GM11168 (cell line): ENCODE data around the gene NCOA3.
"Not testable (repeated sequence)": the region's sequence is repeated elsewhere in the genome, so short reads cannot be mapped to it uniquely, and the experiment has no call there.

Source experiments
- in situ Hi-C: fragments of 300-500 bp; cut with MboI; formaldehyde crosslinking; loops from one replicate; pipeline ENCODE4 v1.12.0; 2022; ENCODE audit warnings: low sequenced_read_pairs; ENCODE audit not compliant: unreplicated experiment

Gene NCOA3

DNA sequence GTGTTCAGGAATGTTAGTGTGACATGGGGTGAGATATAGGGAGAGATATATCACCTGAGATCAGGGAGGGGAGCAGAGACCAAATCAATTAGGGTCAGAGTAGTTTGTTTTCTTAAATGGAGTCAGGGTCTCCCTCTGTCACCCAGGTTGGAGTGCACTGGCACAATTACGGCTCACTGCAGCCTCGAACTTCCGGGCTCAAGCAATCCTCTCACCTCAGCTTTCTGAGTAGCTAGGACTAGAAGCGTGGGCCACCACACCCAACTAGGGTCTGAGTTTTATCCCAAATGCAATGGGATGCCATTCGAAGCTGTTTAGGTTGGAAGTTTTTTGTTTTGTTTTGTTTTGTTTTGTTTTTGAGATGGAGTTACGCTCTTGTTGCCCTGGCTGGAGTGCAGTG lies 3.1 kb upstream of the NCOA3 start:
- in situ Hi-C loops, result loop anchor here (5.0 kb wide), 1 partner anchor 96 kb away; no protein-coding TSS in a partner anchor

DNA sequence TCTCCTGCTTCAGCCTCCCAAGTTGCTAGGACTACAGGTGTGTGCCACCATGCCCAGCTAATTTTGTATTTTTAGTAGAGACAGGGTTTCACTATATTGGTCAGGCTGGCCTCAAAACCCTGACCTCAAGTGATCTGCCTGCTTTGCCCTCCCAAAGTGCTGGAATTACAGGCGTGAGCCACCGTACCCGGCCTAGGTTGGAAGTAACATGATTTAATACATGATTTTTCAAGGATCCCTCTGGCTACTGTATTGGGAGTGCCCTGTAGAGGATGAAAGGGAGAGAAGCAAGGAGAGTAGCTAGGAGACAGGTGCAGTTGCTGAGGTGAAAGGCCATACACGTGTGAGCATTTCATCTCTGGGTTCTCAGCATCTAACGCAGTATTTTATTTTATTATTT lies 2.6 kb upstream of the NCOA3 start:
- in situ Hi-C loops, result loop anchor here (5.0 kb wide), 1 partner anchor 97 kb away; no protein-coding TSS in a partner anchor

DNA sequence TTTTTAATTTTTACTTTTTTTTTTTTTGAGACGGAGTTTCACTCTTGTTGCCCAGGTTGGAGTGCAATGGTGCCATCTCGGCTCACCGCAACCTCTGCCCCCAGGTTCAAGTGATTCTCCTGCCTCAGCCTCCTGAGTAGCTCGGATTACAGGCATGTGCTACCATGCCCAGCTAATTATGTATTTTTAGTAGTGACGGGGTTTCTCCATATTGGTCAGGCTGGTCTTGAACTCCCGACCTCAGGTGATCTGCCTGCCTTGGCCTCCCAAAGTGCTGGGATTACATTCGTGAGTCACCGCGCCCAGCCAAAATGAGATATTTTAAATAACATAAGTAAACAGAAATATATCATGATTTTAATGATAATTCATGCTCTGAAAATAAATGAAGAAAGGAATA lies 1.6 kb upstream of the NCOA3 start:
- in situ Hi-C loops, result loop anchor here (5.0 kb wide), 1 partner anchor 78 kb away; no protein-coding TSS in a partner anchor

DNA sequence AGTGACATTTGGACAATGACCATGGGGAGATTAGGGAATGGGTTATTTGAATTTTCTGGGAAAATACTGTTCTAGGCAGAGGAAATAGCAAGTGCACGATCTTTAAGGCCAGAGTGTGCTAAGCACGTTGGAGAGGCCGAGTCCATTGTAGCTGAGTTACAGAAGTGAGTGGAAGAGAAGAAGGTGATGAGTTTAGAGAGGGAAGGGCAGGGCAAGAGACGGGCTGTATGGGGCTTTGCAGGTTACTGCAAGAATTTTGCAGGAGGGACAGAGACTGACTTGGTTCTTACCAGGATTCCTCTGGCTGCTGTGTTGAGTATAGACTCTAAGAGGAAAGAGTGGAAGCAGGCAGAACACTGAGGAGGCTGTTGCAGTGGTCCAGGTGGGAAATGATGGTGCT lies 1.1 kb upstream of the NCOA3 start:
- in situ Hi-C loops, result loop anchor here (5.0 kb wide), 1 partner anchor 78 kb away; no protein-coding TSS in a partner anchor

DNA sequence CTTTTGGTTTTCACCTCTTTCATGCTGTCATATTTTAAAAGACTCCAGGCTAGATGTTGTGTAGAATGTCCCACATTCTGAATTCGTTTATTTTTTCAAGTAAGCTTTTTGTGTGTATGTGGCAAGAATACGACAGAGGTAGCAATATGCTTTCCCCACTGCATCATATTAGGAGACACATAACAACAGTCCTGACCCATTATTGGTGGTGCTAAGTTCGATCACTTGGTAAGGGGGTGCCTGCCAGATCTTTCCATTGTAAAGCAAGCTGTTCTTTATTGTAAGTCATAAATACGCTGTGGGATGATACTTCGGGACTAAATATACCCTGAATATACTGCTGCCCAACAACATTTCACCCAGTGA lies 588 bp upstream of the NCOA3 start:
- in situ Hi-C loops, result loop anchor here (5.0 kb wide), 1 partner anchor 79 kb away; no protein-coding TSS in a partner anchor

DNA sequence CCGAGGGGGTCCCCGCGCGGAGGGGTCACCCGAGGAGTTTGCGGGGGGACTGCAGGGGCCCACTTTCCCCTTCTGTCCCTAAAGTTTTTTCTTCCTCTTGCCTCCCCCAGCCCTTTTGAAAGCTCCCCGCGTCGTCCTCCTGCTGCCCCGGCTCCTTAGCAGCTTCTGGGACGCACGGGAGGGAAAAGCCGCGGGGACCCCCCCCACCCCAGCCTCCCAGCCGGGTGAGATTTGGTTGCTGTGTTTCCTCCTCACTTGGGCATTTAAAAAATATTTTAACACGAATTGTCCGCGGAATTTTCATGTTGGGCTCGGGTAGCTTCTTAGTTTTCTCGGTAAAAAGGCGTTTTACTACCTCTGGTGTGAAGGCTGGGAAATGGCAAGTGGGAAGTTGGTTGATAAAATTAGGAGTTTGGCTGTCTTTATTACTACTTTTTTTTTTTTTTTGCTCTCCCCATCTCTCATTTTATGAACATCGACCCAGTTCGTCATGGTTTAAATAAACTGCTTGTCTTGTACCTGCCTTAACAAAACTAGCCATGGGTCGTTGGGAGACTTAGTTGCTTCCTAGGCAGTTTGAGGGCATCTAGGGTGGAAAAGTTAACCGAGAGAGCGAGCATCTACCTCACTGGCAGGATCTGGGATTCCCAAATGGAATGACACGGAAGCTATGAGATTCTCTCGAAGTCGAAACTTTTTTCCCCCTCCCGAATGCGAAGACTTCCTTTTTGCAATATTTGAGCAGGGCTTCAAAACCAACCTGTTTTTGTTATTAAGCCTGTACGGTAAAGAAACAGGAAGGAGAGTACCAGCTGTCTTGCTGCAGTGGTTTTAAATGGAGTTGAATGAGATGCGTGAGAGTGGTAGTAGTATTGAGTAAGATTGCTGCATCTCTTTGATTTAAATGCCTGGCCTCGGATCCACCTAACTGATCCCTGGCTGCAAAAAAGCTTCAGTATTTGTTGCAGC lies 868 bp downstream of the NCOA3 start:
- in situ Hi-C loops, result loop anchor here (5.0 kb wide), 1 partner anchor 80 kb away; no protein-coding TSS in a partner anchor

DNA sequence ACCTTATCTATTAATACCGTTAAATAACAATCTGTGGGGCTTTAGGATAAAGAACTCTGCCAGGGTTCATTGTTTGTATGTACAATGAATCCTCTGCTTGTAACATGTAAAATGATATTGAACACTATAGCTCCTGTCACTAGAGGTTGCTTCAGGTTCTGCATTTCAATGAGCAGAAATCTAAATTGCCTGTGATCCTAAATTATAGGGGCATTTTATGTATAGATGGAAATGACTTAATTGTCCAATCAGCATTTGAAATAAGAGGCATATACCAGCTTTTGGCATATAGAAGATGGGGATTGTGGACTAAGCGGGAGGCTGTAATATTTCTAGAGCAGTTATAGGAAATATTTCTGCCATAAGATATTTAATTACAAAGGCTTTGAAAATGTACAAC lies 2.0 kb downstream of the NCOA3 start:
- in situ Hi-C loops, result loop anchor here (5.0 kb wide), 1 partner anchor 81 kb away; no protein-coding TSS in a partner anchor

DNA sequence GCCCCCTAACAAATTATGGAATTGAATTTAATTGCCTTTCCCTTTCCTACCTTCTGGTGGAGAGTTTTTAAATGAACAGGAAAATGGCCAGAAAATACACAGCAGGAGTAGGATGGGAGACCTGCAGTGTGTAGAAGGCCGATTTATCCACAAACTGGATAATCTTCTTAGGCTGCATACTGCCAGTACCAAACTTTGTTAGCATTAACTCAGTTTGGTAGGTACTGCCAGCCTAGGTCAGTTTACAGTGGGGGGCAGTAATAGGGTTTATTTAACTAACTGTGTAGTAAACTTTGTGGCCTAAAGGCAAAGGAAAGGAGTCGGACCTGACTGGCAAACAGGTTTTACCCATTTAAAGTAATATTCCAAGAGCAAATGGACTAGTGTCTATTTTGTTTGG lies 4.6 kb downstream of the NCOA3 start:
- in situ Hi-C loops, result no loop called here

DNA sequence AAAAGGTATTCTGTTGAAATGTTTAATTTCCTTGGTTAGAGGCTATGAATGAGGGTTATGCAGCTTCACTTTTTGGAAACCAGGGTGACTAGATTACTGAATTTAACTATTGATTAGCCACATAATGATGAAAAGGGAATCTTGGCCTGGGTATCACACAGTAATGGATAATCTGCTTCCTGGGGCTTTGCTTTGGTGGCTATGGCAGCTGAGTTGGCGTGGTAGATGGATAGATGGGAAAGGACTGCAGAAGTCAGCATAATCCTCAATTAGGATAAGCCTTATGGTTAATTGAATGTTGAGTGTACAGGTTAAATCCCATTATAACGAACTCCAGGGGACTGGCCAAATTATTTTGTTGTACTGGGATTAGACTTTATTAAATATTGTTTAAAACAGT lies 5.2 kb downstream of the NCOA3 start:
- in situ Hi-C loops, result no loop called here

DNA sequence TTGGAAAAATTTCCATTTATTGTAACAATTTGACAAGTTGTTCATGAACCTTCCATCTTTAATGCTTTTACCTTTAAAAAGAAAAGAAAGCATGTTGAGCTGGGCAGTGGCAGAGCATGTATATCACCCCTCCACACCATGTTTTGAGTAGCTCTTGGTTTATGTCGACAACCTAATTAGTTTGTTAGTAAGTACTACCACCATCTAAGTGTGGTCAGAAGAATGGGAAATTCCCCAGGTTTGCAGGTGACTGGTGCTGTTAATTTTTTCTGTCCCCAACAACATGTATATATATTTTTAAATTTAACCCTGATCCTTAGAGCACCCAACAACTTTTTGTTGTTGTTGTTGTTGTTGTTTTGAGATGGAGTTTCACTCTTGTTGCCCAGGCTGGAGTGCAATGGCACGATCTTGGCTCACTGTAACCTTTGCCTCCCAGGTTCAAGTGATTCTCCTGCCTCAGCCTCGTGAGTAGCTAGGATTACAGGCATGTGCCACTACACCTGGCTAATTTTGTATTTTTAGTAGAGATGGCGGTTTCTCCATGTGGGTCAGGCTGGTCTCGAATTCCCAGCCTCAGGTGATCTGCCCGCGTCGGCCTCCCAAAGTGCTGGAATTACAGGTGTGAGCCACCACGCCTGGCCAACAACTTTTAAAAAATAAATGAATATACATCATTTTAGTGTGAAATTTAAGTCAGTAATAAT lies 5.7 kb downstream of the NCOA3 start:
- in situ Hi-C loops, result not testable (repeated sequence)

DNA sequence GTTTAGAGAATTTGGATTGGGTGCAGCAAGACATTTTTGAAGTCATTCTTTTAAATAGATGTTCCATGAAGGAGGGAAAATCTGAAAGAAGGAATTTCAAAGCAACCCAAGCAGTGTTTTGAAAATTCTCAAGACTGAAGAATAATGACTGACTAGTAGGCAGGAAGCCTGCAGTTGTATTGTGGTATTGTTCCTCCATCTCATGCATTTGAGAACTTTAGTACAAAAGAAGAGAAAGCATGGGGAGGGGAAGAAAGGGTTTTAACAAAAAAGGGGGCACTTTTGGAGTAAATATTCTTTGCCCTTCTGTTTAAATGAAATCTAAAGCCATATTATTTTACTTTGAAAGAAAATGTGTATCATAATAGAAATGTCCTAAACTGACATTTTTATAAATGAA lies 6.6 kb downstream of the NCOA3 start:
- in situ Hi-C loops, result no loop called here

DNA sequence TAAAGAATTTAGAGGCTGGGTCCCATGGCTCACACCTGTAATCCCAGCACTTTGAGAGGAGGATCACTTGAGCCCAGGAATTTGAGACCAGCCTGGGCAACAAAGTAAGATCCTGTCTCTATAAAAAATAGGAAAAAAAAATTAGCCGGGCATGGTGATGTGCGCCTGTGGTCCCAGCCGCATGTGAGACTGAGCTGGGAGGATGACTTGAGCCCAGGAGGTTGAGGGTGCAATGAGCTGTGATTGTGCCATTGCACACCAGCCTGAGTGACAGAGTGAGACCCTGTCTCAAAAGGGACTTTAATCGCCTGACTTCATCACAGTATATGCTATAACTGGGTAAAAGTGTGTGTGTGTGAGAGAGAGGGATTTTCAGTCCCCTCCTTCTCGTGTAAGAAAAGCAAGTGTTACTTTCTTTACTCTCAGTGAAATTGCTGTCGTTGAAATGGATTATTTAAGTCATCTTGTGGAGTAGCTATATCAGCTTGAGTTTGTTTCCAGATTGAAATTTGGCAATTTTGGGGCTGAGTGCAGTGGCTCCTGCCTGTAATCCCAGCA lies 7.5 kb downstream of the NCOA3 start:
- in situ Hi-C loops, result no loop called here

DNA sequence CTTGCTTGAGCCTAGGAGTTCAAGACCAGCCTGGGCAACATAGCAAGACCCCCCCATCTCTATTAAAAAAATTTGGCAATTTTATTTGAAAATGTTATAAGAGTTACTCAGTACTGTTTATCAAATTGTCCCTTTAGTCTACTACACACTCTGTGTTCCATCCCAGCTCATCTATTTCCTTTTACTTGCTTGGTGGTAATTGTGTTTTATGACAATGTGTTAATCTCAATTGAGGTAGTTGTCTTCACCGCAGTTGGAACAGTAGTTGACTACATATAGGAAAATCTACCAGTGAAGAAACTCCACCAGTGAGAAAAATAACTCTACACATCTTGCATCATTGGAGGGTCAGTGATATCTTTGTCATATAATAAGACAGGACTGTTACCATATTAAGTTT lies 8.0 kb downstream of the NCOA3 start:
- in situ Hi-C loops, result no loop called here

DNA sequence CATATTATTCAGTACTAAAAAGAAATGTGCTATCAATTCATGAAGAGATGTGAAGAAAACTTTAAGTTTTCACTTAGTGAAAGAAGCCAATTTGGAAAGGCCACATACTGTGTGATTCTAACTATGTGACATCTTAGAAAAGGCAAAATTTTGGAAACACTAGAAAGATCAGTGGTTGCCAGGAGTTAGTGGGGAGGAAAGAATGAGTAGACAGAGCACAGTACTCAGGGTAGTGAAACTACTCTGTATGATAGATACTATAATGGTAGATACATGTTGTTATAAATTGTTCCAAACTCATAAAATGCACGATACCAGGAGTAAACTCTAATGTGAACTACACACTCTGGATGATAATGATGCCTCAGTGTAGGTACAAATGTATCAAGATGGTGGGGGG lies 14.2 kb downstream of the NCOA3 start:
- in situ Hi-C loops, result no loop called here

DNA sequence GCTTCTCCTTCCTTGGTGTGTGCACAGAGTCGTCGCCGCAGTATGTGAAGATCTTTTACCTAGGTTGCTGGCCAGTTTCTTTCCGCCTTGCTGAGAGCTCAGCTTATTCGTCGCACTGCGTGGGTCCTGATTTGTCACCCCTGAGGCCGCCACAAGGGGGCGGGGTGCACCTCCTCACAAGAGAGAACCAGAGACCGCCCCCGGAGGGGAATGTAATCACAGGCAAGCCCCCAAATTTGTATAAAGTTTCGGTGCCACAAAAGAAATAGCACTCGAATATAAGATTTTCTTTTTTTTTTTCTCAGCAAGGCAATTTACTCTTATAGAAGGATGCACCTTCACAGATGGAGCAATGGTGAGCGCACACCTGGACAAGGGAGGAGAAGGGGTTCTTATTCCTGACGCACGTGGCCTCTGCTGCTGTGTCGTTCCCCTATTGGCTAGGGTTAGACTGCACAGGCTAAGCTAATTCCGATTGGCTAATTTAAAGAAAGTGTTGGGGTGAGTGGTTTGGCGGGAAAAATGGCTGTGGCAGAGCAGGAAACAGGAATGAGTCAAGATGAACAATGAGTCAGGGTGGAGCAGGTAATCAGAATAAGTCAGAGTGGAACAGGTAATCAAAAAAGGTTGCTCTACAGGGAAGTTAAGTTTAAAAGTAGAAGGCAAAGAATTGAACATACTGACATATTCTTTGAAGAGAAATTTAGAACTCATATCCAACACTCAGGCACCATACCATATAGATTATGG lies 19.5 kb downstream of the NCOA3 start:
- in situ Hi-C loops, result no loop called here

DNA sequence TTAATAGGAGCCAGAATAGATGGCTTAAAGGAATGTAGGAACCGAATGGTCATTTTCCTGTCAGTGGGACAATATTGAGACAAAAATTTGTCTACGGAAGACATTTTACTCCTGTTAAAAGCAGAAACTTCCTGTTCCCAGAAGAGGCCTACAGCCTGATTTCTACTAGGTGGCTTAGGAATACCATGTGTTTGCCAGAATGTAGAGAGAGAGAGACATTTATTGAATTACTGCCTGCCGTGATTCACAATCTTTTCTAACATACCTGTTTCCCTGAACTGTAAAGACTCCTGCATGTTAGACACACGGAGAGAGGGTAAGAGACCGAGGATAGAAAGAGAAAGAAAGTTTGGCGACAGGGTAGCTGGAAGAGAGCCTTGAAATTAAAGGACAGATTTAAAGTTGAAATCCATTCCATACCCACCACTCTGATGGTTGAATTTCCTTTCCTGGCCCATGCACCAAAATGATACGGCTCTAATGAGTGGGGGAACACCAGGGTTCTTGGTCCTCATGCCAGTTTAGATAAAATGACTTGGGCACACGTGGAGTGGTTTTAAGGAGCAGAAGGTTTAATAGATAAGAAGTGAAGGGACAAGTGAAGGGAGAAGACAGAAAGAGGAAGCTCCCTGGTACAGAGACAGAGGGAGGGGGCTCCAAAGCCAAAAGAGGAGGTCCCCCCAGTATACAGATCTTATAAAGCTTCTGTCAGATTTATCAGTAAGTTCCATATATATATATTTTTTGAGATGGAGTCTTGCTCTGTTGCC lies 22.5 kb downstream of the NCOA3 start:
- in situ Hi-C loops, result no loop called here

DNA sequence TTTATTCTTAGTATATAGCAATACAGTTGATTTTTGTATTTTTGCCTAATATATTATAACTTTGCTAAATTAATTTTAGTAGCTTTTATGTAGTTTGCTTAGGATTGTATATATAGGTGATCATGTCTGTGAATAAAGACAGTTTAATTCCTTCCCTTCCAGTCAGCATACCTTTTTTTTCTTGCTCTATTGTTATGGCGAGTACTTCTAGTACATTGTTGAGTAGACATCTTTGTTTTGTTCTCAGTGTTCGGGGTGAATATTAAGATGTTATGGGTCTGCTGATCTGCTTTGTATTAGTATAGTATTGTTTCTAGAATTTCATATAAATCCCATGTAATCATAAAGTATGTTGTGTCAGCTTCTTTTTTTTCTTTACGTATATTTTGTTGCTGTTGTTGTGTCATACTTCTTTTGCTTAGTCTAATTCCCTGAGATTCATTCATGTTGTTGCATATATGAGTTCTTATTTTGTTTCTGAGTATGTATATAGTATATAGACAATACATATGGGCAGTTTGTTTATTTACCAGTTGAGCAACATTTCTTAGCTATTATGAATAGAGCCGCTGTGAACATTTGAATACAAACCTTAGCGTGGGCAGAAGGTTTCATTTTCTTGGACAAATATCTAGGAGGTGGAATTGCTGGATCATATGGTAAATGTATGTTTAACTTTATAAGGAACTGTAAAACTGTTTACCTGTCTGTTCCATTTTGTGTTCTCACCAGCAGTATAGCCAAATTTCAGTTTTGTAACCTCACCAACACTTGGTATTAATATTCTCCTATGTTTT lies 25.5 kb downstream of the NCOA3 start:
- in situ Hi-C loops, result no loop called here

DNA sequence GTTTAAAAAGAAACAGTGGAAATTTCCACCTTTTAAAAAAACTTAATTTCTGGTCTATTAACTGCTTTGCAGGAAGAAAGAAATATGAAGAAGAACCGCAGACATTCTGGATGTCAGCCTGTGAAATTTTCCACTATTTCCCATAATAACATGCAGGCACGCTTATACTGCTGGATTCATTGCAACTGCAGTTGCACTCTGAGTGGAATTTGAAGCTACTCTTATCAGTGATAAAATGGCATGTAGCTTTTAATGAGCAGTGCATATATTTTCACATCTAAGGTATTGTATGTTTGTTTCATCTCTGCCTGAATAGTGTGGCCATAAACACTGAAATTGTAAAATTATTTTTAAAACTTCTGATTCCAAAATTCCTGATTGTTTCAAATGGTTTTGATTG lies 28.2 kb downstream of the NCOA3 start:
- in situ Hi-C loops, result no loop called here

DNA sequence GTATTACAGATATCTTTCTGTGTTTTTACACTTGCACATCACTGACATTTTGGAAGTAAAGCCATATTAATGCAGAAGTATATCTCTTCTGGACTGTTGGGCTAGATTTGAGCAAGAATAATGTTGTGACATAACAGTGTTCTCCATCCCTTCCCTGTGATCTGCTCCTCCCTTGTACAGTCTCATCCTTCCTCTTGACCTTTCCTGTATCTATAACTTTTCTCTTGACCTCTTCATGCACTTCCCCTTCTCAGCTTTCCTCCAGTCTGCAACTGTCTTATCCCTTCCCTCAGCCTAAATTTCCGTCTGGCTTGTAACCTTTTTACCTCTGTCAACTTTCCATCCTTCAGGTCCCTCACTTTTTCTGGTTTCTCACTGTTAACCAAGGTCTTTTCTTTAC lies 29.8 kb downstream of the NCOA3 start:
- in situ Hi-C loops, result no loop called here
